ENCODE data around the gene PURB. TPM values are rescaled to one million over a fixed set of nuclear protein-coding genes. Genes with fewer than 3 reads are reported as not detected.

PURB gene
- total RNA-seq, 1 donor from 2014 or later, result 33.2 TPM

GRCh38 chr7:44921607-44922350 is 36.4 kb upstream of the PURB start:
- Mint-ChIP-seq H3K4me1 (no peaks in the 10 kb centered on the region), H3K36me3 (no peaks in the 10 kb centered on the region), H3K9me3 (no peaks in the 10 kb centered on the region), H3K27me3 (ENCODE audit: low read depth) (peaks cover 16% of the 10 kb centered on the region), H3K4me3 (no peak overlapping the region), H3K27ac (no peak overlapping the region)
- TF ChIP-seq CTCF (IDR thresholded peaks at IDR 0.05; ENCODE audit: unreplicated experiment), result peak; percentile 77
- DNase-seq (ENCODE audit: low spot score in 2 of 2, unreplicated experiment in 2 of 2), result peak; percentile 61 to 80

- no peak for TF ChIP-seq CTCF (IDR thresholded peaks at IDR 0.05; ENCODE audit: unreplicated experiment)
- H3K9me3 Mint-ChIP-seq, result no peaks in the 10 kb centered on the region
Measured at GRCh38 chr7:44920119-44920518, 34.8 kb upstream of the PURB start.

GRCh38 chr7:44918029-44918428 is 32.7 kb upstream of the PURB start:
- Mint-ChIP-seq H3K36me3 (no peaks in the 10 kb centered on the region), H3K4me3 (no peak overlapping the region), H3K27me3 (ENCODE audit: low read depth) (peaks cover 10% of the 10 kb centered on the region), H3K4me1 (no peaks in the 10 kb centered on the region), H3K27ac (no peak overlapping the region), H3K9me3 (no peaks in the 10 kb centered on the region)
- DNase-seq (ENCODE audit: low spot score in 2 of 2, unreplicated experiment in 2 of 2), result no peak
- TF ChIP-seq CTCF (IDR thresholded peaks at IDR 0.05; ENCODE audit: unreplicated experiment), result no peak

More at GRCh38 chr7:44920119-44920518, 34.8 kb upstream of the PURB start:
- H3K36me3 Mint-ChIP-seq, result no peaks in the 10 kb centered on the region
- no peak overlapping the region for H3K27ac Mint-ChIP-seq
- no peak overlapping the region for H3K4me3 Mint-ChIP-seq
- DNase-seq (ENCODE audit: low spot score in 2 of 2, unreplicated experiment in 2 of 2), result no peak
- peaks cover 14% of the 10 kb centered on the region for H3K27me3 Mint-ChIP-seq (ENCODE audit: low read depth)
- H3K4me1 Mint-ChIP-seq, result no peaks in the 10 kb centered on the region

- H3K27ac Mint-ChIP-seq, result no peak overlapping the region
- H3K27me3 Mint-ChIP-seq (ENCODE audit: low read depth), result peaks cover 10% of the 10 kb centered on the region
- H3K4me3 Mint-ChIP-seq, result no peak overlapping the region
- no peaks in the 10 kb centered on the region for H3K36me3 Mint-ChIP-seq
- no peaks in the 10 kb centered on the region for H3K9me3 Mint-ChIP-seq
- TF ChIP-seq CTCF (IDR thresholded peaks at IDR 0.05; ENCODE audit: unreplicated experiment), result no peak
- no peaks in the 10 kb centered on the region for H3K4me1 Mint-ChIP-seq
- no peak for DNase-seq (ENCODE audit: low spot score in 2 of 2, unreplicated experiment in 2 of 2)
Measured at GRCh38 chr7:44917465-44917864, 32.1 kb upstream of the PURB start.

- Mint-ChIP-seq H3K9me3 (no peaks in the 10 kb centered on the region), H3K36me3 (no peaks in the 10 kb centered on the region)
Measured at GRCh38 chr7:44914992-44915607, 29.8 kb upstream of the PURB start.

More at GRCh38 chr7:44914992-44915607, 29.8 kb upstream of the PURB start:
- no peak for DNase-seq (ENCODE audit: low spot score in 2 of 2, unreplicated experiment in 2 of 2)
- Mint-ChIP-seq H3K4me1 (no peaks in the 10 kb centered on the region), H3K27ac (no peak overlapping the region), H3K4me3 (no peak overlapping the region), H3K27me3 (ENCODE audit: low read depth) (peaks cover 10% of the 10 kb centered on the region)
- TF ChIP-seq CTCF (IDR thresholded peaks at IDR 0.05; ENCODE audit: unreplicated experiment), result no peak

Measured in mesothelial cell of epicardium (in vitro differentiated cells).